DND-41 (cell line): ENCODE results near the gene DDX49.

Experiments
- ATAC-seq: fragments of 200-7000 bp; cut with Tn5 transposase; 3 replicates; pipeline ENCODE4 v1.9.1; 2021; ENCODE audit warnings: low read depth; ENCODE audit not compliant: insufficient read depth
- DNase-seq: peaks from one replicate; pipeline ENCODE4 v3.0.0-alpha.2; 2020
- H2AFZ ChIP-seq: 2 replicates; pipeline ENCODE4 v1.6.0; 2012; ENCODE audit warnings: low read depth, low read length
- H3K27ac ChIP-seq: 2 replicates; pipeline ENCODE4 v1.5.1; 2012; ENCODE audit warnings: low read length, inconsistent platforms
- H3K27me3 ChIP-seq: fragments of 200-600 bp; sonication (generic); 2 replicates; pipeline ENCODE4 v1.6.0; 2012; ENCODE audit warnings: low read length, mild to moderate bottlenecking, inconsistent platforms; ENCODE audit not compliant: insufficient read depth, poor library complexity
- H3K36me3 ChIP-seq: 2 replicates; pipeline ENCODE4 v1.5.1; 2012; ENCODE audit warnings: low read length, inconsistent platforms; ENCODE audit not compliant: insufficient read depth
- H3K4me1 ChIP-seq: 2 replicates; pipeline ENCODE4 v1.5.1; 2012; ENCODE audit warnings: mild to moderate bottlenecking, low read length; ENCODE audit not compliant: insufficient read depth
- H3K4me2 ChIP-seq: 2 replicates; pipeline ENCODE4 v1.6.0; 2012; ENCODE audit warnings: mild to moderate bottlenecking, moderate library complexity, low read length, inconsistent platforms; ENCODE audit not compliant: insufficient read depth
- H3K4me3 ChIP-seq, 2 experiments: fragments of 200-600 bp in 1 of 2; shearing (Covaris generic) in 1 of 2; 2 replicates each; pipeline ENCODE4 v1.5.1; 2012 to 2016; ENCODE audit warnings: inconsistent platforms in 2 of 2, low read length in 2 of 2, mild to moderate bottlenecking in 2 of 2, low read depth in 1 of 2, moderate library complexity in 1 of 2
- H3K79me2 ChIP-seq: 2 replicates; pipeline ENCODE4 v1.6.0; 2012; ENCODE audit warnings: low read length, inconsistent platforms; ENCODE audit not compliant: insufficient read depth
- H3K9ac ChIP-seq: 2 replicates; pipeline ENCODE4 v1.6.0; 2012; ENCODE audit warnings: low read depth, mild to moderate bottlenecking, inconsistent platforms, low read length, moderate library complexity
- H3K9me3 ChIP-seq: 2 replicates; pipeline ENCODE4 v1.5.1; 2012; ENCODE audit warnings: low read length, moderate library complexity, mild to moderate bottlenecking, inconsistent platforms; ENCODE audit not compliant: insufficient read depth, severe bottlenecking
- H4K20me1 ChIP-seq: 2 replicates; pipeline ENCODE4 v1.6.0; 2012; ENCODE audit warnings: low read length; ENCODE audit not compliant: insufficient read depth
- CTCF ChIP-seq: IDR thresholded peaks from 2 replicates; pipeline ENCODE4 v1.5.1; 2012; ENCODE audit warnings: borderline replicate concordance, low read length, moderate library complexity, mild to moderate bottlenecking; ENCODE audit not compliant: poor library complexity, severe bottlenecking; ENCODE audit errors: extremely low read depth
- EZH2 ChIP-seq: IDR thresholded peaks from 3 replicates; pipeline ENCODE4 v1.6.1; 2012; ENCODE audit warnings: borderline replicate concordance, low read depth, mild to moderate bottlenecking, moderate library complexity, low read length, inconsistent platforms; ENCODE audit not compliant: severe bottlenecking

The DDX49 gene

DNA sequence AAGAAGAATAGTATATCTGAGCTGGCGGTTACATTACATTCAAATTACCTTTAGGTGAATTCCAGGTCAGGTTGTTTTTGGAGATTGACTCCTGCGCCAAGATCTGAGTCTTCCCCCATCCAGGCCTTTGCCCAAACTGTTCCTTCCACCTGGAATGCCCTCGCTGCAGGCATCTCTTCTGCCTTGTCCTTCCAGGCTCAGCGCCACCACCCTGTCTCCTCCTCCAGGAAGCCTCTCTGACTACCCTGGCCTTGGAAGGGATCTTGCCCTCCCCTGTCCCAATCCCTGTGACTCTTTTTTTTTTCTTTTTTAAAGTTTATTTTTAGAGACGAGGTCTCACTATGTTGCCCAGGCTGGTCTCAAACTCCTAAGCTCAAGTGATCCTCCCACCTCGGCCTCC lies 23.2 kb downstream of the DDX49 start:
- no peak overlapping the region for H3K27ac ChIP-seq
- H3K4me1 ChIP-seq = peaks cover 17% of the 10 kb centered on the region
- H3K4me2 ChIP-seq = no peak overlapping the region
- no peaks in the 10 kb centered on the region for H3K9me3 ChIP-seq
- H3K27me3 ChIP-seq = no peaks in the 10 kb centered on the region
- no peaks in the 10 kb centered on the region for H3K79me2 ChIP-seq
- no peak overlapping the region for H3K9ac ChIP-seq
- no peak overlapping the region for H3K4me3 ChIP-seq
- H3K36me3 ChIP-seq = no peaks in the 10 kb centered on the region
- ATAC-seq = no peak
- no peak for TF ChIP-seq CTCF
- no peak for TF ChIP-seq EZH2
- H4K20me1 ChIP-seq = no peaks in the 10 kb centered on the region
- H2AFZ ChIP-seq = no peak overlapping the region
- no peak for DNase-seq

GRCh38 chr19:18943465-18943864 lies 23.9 kb downstream of the DDX49 start:
- H3K9ac ChIP-seq = no peak overlapping the region
- no peak overlapping the region for H3K4me3 ChIP-seq
- H3K79me2 ChIP-seq = no peaks in the 10 kb centered on the region
- H3K36me3 ChIP-seq = no peaks in the 10 kb centered on the region
- DNase-seq = no peak
- H3K27ac ChIP-seq = no peak overlapping the region
- H3K27me3 ChIP-seq = no peaks in the 10 kb centered on the region
- H3K4me1 ChIP-seq = peaks cover 17% of the 10 kb centered on the region
- H3K9me3 ChIP-seq = no peaks in the 10 kb centered on the region
- no peak for ATAC-seq
- no peak overlapping the region for H3K4me2 ChIP-seq
- H4K20me1 ChIP-seq = no peaks in the 10 kb centered on the region
- no peak for TF ChIP-seq EZH2
- TF ChIP-seq CTCF = no peak
- no peak overlapping the region for H2AFZ ChIP-seq

GRCh38 chr19:18945297-18945696 lies 25.8 kb downstream of the DDX49 start:
- ATAC-seq (no peak), DNase-seq (no peak)
- no peak overlapping the region for H3K27ac ChIP-seq
- H3K36me3 ChIP-seq = no peaks in the 10 kb centered on the region
- no peaks in the 10 kb centered on the region for H3K9me3 ChIP-seq
- no peak overlapping the region for H3K4me2 ChIP-seq
- H2AFZ ChIP-seq = no peak overlapping the region
- H3K4me3 ChIP-seq = no peak overlapping the region
- no peak for TF ChIP-seq CTCF
- TF ChIP-seq EZH2 = no peak
- no peak overlapping the region for H3K9ac ChIP-seq
- H3K79me2 ChIP-seq = no peaks in the 10 kb centered on the region
- no peaks in the 10 kb centered on the region for H4K20me1 ChIP-seq
- H3K27me3 ChIP-seq = no peaks in the 10 kb centered on the region
- H3K4me1 ChIP-seq = peaks cover 10% of the 10 kb centered on the region

GRCh38 chr19:18946335-18946734 lies 26.8 kb downstream of the DDX49 start:
- Histone ChIP-seq H3K4me2 (no peak overlapping the region), H4K20me1 (no peaks in the 10 kb centered on the region), H3K4me1 (peaks cover 3% of the 10 kb centered on the region; the same call in 1 of the 2 replicates), H2AFZ (no peak overlapping the region), H3K9ac (no peak overlapping the region), H3K4me3 (no peak overlapping the region), H3K9me3 (no peaks in the 10 kb centered on the region), H3K27me3 (no peaks in the 10 kb centered on the region), H3K79me2 (no peaks in the 10 kb centered on the region), H3K36me3 (no peaks in the 10 kb centered on the region), H3K27ac (no peak overlapping the region)
- DNase-seq = no peak
- no peak for TF ChIP-seq CTCF
- no peak for TF ChIP-seq EZH2
- no peak for ATAC-seq
